Brain pericyte (primary cell): ENCODE data around the gene REELD1.

Experiments used
- DNase-seq: peaks from one replicate; pipeline ENCODE4 v3.0.0-alpha.2; 2012; ENCODE audit warnings: low read depth, low spot score

REELD1 gene

DNA sequence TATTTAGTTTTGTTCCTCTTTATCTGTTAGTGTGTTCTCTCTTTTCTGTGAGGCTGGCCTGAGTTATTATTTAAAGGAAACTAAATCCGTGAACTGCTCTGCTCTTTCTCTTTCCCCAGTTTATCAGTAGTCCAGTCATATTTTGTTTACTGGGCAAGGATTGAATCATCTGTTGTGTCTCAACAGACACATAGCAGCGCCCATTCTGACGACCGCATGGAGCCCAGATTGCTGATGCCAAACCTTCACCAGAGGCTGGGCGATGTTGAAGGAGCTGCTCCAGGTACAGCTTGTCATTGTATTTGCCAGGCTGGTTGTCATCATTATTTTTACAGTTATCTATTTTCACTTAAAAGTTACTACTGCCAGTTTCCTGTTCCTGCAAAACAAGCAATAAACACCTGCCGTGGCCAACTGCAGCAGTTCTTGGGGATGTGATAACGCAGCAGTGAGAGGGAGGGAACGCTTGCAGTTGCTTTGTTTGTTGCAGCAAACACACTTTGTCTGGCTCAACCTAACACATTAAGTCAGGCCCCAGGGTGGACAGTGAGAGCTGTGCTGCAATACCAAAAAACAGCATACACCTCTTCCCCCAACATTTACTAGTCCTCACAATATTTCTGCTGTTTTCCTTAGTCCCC, 10.1 kb downstream of the REELD1 start:
- DNase-seq: no peak

DNA sequence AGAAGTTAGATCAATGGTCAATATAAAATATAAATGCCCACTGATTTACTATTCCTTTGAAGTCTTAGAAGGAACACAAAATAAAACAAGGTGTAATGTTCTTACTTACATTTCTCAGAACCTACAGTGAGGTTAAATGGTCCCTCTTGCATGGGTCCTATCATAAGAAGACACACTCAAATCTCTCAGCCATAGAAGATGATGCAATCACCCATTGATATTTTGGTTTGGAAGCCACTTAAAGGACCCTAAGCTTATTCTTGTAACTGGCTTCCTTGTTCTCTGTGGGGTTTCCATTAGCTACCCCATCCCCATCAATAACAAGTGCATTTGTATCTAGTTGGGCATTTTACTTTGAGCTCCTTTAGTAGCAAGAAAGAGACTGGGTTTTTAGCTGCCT, 15.1 kb downstream of the REELD1 start:
- DNase-seq: no peak

DNA sequence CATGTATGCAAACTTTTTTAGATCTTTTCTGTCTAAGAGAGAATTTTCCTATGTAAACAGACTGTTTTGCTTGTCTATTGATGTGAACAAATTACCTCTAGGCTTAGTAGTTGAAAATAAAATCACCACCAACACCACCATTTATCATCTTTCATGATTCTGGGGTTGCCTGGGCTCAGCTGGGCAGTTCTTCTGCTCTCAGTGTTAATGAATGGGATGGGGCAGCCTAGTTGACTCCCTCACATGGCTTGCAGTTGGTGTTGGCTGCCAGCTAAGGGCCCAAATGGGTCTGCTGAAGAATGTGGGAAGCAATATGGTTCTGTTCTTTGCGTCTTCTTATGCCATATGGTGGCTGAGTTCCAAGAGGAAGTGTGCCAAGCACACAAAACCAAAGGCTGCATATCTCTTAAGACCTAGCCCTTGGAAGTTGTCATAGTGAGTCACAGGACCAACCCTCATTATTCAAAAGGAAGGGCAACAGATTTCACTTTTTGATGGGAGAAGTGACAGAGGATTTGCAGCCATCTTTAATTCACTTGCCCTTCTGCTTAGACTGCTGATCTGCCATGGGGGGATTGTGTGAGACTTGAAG, 17.9 kb downstream of the REELD1 start:
- no peak for DNase-seq

DNA sequence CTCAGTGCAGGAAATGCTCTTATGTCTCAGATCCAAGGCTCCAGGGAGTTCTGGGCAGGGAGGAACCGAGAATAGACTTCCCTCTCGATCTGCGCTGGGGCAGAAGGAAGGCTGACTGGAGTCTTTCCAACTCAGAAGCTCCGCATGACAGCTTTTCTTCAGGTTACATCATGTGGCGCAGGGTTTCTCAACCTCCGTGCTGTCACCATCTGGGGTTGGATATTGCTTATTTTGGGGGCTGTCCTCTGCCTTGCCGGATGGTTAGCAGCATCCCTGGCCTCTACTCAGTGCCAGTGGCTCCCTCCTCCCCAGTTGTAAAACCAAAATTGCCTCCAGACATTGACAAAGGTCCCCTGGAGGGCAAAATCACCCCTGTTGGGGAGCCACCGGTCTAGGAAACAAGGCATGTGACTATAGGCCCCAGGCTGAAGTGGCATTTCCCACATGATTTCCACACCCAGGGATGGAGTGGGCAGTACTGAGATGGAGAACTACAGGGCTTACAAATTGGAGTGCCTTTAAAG, 21.4 kb downstream of the REELD1 start:
- no peak for DNase-seq

DNA sequence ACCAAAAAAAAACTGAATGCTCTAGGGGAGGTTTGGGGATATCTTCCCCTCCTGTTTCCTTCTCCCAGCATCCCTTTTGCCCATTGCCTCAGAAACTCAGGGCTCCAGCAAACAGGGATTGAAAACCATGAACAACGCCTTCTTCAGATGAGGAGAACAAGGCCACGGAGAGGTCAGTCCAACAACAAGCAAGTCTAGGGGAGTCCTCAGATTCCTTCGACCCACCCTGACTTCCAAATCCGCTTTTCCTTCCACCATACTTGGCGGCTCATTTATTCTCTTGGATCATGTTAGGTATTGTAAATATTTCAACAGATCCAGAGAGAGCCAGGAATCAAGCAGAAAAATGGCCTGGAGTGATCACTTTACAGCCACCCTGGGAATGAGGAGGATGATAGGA, 21.9 kb downstream of the REELD1 start:
- no peak for DNase-seq

DNA sequence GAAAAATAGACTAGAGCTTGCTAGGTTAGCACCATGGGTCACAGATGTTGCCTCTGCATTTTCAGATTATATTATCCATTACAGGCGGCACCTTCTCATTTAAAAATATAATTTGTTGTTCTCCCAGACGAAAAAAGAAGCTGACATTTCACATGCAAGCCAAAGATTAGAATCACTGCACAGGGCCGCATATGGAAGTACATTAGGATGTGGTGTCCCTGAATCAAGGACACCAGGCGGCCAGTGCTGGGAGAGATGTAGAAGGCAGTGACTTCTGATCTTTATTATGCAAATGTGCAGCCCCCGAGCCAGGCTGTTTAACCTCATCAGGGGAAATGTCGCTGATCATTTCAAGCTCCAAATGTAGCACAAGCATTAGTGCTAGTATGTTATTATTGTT, 22.8 kb downstream of the REELD1 start:
- no peak for DNase-seq

DNA sequence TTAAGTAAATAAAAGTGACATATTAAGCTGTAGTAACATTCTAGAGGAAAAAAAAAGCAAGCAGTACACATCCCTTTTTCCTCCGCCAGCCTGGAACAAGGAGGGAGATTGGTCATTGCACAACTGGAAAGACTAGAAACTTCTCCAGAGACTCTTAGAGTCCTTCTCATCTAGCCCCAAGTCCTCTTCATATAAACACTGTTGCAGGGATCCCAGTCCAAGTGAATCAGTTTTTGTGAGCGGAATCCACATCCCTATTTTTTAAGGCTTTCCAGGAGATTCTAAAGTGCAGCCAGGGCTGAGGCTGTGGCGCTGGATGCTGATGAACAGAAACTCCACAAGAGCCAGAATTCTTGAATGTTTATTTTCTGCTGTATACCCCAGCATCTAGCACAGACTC, 23.8 kb downstream of the REELD1 start:
- no peak for DNase-seq

DNA sequence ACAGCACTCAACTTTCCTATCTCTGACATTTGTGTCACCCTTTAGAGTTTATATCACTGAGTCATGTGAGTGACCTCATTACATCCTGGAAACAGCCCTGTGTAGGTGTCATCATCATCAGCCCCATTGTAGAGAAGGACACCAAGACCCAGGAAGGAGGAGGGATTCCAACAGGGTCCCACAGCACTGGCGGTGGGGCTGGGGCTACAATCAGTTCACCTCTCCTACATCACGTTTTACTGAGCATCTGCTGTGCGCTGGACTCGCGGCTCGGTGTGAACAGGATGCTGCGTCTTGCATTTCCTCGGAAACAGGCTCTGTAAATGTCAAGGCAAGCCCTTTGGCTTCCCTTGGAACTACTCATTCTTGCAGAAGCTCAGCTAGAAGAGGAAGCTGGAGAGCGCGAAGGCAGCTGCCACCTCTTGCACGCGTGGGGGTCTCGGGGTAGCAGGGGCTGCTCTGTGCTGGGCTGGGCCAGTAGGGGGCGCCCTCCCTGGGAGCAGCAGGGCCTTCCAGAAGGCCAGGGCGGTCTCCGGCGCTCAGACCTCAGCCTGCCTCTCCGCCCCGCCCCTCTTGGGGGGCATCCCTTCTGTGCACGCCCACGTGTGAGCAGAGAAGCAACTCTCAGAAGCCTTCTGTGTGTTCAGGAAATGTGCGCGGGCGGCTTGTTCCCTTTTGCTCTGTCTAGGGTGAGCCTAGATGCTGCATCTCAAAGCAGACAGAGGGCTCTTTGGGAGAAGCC, 29.0 kb downstream of the REELD1 start:
- DNase-seq: no peak

DNA sequence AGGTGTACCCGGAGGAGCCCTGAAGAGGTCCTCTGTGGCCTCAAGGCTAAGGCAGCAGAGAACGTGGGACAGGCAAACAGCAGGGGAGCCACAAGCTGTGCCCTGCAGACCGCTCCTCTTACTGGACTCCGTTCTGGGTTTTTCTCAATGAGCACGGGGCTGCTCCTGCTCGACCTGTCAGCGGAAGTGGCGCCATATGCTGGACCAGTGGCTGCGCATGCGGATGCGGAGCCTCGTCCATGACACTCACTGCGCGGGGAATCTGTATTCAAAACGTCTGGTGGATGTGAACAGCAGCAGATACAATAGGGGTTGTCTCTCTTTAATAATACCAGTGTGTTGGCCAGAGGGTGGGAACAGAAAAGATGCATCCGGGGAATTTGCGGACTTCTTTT, 29.5 kb downstream of the REELD1 start:
- no peak for DNase-seq

DNA sequence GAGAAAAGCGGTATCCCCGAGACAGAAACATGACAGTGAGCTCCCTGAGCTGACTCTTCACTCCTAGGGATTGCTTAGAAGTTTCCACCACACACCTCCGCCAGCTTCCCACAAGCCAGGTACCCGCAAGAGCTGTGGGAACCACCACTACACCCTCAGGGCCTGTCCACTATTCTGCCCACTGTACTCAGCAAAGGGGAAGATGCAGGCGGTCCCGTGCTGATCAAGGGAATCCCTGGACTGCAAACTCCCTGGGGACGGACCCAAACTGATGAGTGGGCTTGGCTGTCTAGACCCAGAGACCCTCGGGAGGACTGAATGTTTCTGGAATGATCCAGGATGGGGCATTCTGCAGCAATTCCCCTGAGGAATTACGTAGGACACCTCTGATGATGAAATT, 30.2 kb downstream of the REELD1 start:
- no peak for DNase-seq

DNA sequence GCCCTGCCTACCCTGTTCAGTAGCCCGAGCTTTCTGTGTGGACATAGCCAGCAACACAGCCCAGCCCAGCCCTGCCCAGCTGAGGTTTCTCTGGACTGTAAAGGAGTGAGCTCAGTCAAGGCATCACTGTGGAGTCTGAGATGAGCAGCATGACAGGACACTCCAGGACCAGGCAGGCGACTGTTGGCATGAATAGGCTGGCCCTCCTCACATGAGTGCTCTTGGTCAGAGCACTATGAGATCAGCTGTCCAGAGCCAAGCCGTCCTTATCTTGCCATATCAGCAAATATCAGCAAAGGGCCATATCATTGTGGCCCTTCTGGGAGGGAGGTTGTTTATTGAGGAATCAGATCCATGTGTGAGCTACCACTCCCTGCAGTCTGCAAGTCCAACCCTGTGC, 30.9 kb downstream of the REELD1 start:
- DNase-seq: no peak

DNA sequence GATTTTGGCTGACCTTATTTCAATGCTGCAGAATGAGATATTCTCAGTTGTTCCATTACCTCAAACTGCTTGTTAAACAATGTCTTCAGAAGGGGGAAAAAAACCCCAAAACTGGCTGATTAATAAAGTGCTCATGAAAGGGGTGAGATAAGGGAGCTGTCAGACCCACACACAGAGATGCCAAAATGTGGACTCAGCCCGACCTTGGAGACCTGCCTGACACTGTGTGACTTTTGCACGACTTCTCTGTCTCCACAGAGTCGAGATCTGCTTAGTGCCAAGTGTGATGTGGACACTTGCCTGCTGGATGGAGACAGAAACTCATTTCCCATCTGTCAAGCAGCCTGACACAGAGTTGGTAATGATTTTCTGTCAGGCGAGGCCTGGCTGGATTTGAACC, 31.5 kb downstream of the REELD1 start:
- DNase-seq: no peak

DNA sequence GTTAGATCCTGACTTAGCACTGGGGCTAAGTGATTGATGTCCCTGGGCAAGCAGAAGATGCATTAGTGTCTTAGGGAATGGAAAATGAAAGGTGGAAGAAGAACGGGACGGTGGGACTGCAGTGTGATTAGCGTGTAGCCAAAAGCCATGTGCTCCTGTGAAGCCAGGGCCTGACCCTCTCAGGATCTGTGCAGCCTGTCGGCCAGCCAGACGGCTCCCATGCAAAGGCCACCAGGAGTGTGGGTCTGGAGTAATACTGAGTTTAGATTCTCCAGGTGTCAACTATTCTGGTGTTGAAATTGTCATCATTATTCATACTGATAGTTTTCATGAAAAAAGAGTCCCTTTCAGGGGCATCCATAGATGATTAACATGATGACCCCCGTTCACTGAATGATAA, 32.0 kb downstream of the REELD1 start:
- no peak for DNase-seq

DNA sequence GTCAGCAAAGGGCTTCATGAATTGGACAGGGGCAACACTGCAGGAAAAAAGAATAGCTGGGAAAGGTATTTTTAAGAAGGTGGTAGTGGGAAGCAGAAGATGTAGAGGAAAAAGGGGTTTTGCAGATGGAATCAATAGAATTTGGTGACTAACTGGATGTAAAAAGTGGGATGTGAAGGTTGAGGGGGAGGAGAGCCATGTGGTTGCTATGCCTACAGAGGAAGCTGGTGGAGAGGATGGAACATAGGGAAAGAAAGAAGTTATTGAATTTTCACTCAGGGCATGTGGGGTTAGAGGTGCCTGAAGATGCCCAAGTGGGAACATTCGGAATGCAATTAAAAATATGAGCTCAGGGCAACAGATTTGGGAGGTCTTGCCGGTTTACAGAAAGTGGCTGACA, 33.0 kb downstream of the REELD1 start:
- no peak for DNase-seq

DNA sequence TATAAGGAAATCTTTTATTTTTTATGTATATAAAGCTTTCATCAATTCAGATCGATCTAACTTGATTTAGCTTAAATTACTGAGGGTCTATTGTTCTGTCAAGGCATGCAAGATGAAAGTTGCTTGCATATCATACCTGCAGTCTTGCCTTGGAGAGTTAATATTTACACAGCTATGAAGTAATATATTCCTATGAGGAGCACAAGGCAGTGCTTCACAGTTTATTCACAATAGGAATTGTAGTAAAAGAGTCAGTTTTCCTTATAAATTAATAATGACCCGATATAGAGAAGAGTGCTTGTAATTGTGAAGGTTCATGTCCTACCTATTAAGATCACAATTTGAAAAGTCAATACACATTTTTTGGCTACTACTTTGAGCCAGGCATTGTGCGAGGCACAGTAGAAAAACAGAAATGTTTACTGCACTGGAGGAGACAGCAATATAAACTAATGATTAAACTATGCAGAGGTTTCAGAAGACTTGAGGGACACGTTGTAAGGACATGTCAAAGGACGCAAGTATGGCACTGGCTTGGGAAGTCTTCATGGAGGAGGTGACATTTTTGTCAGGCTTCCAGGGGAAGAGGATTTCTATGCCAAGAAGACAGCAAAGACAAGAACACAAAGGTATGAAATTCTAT, 38.8 kb downstream of the REELD1 start:
- no peak for DNase-seq

DNA sequence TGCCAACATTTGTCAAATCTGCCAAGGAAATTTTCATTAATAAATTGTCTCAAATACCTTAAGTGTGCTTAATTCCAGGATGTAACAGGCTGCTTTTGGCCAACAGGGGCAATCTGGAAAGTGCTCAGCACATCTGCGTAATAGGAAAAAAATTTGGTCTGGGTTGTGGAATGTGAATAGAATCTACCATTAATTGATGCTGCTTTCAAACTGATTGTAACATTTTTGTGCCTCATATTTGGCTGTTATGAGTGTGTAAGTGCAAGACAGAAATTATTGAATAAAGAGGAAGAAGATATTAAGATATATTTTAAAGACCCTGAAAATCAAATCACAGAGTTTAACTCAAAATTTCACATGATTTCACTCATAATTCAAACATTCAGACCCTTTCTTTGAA, 41.1 kb downstream of the REELD1 start:
- DNase-seq: no peak

DNA sequence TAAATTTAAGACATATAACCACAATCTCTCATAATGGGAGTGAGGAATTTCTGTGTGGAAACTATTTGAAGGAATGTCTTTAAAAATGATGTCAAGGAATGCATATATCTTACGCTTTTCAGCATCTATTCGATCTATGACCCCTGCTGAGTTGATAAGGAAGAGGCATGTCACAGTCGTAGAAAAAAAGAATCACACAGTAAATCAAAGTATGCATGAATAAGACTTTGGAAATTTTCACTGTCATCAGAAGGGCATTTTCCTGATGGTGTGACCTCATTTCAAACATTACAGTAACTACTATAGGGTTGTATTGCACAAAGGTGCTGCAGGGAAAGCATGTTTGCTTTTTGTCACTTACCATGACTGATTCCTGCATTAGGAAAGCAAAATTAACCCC, 41.5 kb downstream of the REELD1 start:
- DNase-seq: no peak

DNA sequence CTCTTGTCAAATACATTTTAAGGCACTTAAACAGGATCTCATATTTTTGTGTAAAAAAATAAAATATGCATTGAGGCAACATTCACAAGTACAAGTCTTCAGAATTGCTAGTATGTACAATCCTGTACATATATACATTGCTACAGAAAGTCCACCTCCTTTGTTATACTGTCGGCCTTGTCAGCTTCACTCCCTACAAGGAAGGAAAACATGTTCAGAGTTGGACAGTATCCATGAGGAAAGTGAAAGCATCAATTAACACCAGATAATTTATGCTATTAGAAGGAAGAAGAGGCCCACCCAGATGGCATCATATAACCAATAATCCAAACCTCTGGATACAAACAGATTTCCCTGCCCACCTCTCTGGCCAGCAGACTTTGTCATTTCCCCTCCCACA, 42.0 kb downstream of the REELD1 start:
- no peak for DNase-seq

DNA sequence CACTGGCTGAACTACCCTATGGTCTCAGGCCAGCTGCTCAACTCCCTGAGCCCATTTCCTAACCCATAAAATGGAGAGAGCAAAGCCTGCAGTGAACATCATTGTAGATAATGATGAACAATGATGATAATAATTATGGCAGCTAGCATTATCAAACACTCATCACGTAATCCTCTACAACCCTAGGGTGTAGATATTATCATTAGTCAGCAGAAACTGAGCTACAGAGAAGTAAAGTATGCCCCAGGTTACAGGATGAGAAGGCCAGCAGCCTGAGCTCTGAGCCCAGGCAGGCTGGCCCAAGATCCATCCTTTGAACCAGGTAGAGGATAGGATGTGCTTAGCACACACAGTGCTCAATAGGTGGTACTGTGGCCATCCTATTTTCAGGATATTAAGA, 43.2 kb downstream of the REELD1 start:
- no peak for DNase-seq

DNA sequence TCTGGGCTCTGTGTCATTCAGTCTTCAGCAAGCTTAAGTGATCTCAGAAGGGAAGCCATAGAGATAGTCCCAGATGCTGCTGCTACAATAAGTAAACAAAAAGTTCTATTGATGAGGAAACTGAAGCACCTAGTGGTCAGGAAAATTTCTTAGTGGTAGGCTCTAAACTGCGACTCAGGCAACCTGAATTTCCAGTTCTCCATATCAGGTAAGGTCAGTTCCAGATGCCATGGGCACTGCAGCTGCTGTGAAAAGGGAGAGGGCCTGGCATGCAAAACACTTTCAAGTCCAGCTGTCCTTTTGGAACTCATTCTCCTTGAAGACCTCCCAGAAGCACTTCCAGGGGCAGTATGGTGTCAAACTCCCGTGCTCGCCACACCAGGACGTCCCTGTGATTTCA, 46.2 kb downstream of the REELD1 start:
- DNase-seq: no peak

DNA sequence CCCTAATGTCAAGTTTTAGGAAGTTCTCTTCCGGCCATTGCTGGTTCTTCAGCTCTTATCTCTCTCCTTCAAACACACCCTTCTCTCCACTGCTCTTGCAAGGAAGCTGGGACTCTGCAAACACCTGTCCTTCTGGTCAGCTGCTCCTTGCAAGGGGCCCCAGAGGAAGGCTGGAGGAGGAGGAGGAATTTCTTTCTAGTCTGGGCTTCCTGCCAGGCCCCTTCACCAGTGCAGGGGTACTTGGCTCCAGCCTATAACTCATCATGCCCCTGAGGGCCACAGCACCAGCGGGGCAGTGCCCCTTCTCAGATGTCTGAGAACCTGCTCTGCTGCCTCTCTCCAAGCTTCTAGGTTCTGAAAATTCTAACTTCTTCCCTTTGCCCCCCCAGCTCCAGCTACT, 46.7 kb downstream of the REELD1 start:
- no peak for DNase-seq

DNA sequence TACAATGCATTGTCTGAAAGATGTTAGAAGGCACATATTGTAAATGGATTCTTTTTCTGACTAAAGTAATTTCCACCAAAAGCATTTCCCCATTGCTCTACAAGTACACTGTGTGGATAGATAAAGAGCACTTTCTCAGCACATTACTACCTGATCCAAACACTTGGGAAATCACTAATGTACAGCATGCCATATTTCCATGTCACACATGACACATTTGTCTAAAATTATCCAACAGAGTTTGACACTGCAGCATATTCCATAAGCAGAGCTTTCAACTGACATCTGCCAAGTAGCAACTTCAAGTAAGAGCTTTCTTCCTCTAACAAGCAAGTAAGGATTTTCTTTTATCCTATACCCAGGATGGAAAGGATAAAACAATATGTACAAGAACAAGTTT, 49.5 kb downstream of the REELD1 start:
- DNase-seq: no peak
